NOMO-1 treated with dmso at 0.1 percent for 144 hours (cell line): ENCODE data around the gene KCNN3.
"Not testable (repeated sequence)": the region's sequence is repeated elsewhere in the genome, so short reads cannot be mapped to it uniquely, and the experiment has no call there.

ENCODE experiments used
- DNase-seq: peaks from one replicate; lab custom pipeline; 2025; ENCODE audit not compliant: unreplicated experiment; lab: John Stamatoyannopoulos, UW

KCNN3 gene

DNA sequence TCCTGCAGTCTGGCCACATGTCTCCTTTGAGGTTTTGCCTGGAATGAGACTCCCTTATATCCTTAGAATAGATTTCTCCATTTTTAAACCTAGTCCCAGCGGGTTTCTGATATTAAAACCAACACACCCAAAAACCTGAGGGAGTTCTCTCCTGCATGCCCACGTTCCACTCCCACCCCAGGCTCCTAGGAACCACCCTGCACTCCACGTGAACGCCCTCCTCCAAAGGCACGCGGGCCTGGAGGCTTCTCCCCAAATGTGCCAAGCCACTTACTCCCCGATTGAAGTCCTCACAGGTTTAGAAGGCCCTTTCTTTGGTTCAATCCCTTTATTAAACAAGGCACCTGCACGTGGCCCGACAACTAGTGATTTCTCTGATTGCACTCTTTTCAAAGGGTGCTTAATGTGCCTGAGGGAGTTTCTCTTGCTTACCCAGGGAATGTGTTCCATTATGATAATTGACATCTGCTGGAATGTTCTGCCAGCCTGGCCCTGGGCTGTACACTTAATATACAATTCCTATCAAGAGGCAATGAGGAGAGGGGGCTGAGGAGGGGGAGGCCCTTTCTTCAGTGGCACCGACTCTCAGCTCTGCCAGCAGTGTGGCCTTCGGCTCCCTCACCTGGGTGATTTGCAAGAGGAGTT is 157.8 kb downstream of the KCNN3 start:
- no peak for DNase-seq

DNA sequence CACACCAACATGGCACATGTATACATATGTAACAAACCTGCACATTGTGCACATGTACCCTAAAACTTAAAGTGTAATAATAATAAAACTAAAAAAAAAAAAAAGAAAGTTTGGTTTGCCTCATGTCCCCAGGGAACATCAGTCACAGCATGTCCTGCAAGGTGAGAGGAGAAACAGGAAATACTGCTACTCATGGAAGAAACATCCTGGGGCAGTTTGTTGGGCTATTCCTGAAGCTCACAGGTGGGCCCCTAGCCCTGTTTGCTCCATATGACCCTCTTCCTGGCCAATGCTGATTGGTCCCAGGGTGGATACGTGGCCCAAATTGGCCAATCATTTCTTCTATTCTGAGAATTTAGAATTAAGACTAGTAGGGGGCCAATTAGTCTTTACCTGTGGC is 158.7 kb downstream of the KCNN3 start:
- no peak for DNase-seq

DNA sequence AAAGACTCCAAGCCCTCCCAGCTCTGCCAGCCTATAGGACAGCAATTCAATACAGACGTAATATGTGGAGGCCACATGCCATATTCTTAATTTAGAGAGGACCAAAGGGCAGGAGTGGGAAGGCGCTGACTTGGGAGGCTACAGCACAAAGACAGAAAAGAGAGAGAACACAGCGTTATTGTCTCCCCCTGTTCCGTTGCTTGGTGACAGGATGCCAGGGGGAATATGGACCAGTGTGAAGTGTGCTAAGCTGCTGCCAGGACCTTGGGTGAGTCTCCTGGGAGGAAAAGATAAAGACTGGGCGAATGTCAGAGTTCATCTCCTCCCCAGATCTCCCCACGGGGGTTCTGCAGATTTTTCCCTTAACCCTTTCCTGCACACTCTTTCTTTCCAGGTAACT is 160.0 kb downstream of the KCNN3 start:
- DNase-seq, result no peak

DNA sequence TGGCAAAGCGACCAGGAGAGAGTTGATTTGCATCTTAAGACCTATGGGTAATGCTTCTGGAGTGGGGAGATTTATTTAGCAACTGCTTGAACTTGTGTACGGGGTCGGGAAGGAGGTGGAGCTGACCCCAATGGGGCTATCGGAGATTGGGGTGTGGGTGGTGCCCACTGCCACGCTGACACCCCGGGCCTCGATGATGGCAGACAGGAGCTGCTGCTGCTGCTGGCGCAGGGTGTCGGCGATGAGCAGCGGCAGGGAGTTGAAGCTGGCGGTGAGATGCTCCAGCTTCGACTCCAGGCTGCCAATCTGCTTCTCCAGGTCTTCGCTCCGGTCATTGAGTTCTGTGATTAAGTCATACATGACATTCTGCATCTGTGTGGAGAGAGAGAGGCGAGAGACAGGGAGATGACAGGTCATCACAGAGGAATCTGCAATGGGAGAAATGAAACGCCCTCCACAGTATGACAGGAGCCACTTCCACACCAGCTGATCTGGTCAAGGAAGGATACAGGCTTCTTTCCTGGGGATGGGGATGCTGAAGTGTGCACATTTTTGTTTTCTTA is 162.1 kb downstream of the KCNN3 start:
- no peak for DNase-seq

DNA sequence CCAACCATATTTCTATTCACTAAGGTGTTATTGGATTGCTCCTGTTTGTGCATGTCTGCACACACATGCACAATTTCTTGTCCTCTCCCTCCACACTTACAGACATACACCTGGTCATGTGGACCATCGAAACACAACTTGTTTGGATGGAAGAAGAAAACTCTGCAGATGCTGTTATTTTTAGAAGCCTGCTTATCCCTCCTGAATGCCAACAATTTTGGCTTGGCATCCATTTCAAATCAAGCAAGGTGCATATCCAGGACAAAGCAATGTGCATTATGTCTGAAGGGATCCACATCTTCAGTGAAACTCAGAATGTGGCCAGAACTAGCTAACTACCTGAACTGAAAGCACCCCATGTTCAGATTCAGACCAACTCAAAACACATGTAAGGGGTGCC is 163.2 kb downstream of the KCNN3 start:
- DNase-seq, result no peak

DNA sequence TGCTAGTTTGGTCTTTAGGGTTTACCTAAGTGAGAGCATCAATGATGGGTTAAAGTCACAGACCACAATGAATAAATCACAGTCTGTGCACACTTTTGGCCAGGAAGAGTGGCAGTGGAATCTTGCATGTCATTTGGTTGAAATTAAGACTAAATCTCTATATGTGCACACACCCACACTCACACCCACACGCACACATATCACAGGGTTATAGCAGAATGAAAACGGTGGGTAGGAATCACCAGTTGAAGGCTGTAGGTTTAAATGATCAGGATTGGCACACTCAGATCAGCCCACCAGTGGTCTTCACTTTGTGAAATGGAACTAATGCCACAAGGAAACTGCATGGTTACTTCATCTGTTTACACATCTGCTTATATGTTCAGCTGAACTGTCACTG is 164.5 kb downstream of the KCNN3 start:
- DNase-seq, result no peak

DNA sequence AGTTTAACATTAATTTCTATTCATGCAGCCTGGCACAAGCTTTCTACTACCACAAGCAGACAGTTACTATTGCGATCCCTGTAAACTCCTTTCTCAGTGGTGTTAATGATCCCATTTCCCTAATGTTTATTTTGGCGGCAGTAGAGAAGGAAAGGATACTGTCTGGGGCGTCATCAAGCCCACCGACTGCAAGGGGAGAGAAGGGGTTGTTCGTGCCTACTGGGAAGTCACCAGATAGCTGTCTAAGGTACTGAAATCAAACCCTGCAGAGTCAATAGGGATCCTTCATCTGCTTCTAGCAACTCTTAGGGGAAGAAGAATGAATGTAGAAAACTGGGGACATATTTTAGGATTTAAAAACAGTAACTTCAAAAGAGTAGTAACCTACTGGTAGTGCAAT is 166.9 kb downstream of the KCNN3 start:
- DNase-seq, result no peak

DNA sequence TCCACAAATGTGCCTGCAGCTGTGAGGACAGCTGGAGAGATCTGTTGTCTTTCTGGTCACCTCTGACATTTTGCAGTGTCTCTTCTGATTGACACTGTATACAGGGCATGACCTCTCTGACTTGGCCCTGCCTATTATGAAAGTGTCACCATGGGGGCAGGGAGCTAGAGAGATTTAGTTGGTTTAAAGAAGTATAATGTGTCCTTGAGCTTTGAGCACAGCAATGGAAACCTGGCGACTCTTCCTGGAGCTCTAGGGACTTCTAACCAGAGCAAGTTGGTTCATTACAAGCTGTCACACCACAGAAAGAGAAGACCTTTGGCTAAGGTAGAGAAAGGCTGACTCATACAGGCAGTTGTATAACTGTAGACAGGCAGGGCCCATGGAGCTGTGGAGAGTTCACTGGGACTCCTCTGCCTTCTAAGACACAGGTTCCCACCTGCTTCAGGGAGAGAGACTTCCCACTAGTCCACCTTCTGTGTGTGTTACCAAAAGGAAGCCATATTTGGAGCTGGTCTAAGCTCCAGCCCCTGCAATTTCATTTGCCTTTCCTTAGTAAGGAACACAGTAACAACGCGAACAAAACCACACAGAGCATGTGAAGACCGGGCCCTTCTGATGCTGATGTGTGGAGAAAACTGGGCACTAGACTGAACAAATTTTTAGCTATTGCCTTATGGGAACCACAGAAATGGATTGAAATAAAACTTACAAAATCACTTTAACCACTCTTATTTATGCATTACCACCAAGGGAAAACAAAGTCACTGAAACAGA is 171.6 kb downstream of the KCNN3 start:
- no peak for DNase-seq

DNA sequence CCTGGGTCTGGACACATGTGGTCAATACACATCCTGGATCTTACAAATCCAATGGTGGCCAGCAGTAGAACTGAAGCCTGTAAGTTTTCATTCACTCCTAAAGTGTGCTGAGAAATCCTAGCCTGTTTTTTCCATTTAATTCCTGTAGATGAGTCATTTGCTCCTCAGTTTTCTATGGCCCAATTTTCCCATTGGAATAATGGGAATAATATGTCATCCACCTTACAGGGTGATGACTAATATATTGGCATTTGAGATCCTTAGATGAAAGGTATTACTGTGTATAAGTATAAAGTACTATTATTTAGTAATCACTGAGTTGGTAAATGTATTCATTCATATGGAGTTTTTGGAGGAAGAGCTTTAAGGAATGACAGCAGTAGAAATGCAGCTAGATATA is 172.4 kb downstream of the KCNN3 start:
- no peak for DNase-seq

DNA sequence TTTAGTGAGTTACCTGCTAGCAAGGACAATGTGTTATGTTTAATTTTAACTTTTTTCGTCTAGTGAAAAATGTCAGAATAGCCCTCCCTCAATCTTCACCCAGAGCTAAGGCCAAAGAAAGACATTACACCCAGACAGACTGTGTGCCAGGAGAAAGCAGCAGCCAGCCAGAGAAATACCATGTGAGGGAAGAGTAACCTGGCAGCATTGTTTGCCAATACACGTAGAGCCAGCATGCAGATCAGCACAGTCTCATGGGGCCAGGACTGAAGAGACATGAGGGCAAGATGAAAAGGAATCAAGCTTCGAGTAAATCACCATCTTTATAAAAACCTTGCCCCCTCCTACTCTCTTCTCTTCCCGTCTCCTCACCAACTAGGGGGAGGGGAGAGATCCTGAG is 173.6 kb downstream of the KCNN3 start:
- no peak for DNase-seq

DNA sequence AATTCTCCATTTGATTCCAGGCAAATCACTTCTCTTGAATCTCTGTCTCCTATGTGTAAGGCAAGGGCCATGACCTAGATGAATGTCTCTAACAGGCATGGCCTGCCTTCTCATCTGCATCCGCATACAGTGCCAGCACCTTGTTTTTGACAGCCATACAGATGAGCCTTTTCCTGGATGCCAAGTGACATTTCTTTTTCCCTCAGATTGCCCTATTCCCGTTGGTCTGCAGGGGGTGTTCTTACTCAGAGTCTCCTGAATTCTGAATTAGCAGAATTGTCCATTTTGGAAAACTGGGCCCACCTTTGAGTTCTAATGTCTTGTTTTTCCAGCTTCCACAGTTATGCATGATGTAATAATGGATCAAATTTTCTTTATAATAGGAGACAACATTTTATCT is 174.1 kb downstream of the KCNN3 start:
- DNase-seq, result no peak

DNA sequence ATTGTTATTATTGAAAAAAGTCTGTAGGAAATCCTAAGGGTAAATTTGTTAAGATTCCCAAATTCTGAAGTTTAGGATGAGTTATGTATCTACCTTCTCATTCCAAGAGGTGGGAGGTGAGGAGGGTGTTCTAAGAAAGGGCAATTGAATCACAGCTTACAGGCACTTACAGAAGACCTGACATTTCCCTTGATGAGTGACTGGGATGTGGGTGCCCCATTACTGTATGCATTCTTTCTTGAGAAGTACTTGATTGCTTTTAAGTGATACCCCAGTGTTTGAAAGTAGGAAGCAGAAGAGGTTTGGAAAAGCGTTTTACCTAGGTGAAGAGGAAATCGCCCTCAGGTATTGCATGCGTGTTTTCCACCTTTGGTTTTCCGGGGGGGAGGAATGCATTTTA is 175.1 kb downstream of the KCNN3 start:
- no peak for DNase-seq

DNA sequence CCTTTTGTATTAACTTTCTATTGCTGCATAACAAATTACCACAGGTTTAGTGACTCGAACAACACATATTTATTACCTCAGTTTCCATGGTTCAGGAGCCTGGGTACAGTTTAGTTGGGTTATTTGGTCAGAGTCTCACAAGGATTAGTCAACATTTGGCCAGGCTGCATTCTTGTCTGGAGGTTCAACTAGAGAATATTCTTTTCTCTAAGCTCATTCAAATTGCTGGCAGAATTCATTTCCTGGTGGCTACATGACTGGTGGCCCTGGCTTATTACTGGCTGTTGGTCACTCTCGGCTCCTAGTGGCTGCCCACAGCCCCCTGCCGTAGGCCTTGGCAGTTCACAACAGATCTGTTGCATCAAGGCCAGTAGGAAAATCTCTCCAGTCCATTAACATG is 181.0 kb downstream of the KCNN3 start:
- DNase-seq, result no peak

DNA sequence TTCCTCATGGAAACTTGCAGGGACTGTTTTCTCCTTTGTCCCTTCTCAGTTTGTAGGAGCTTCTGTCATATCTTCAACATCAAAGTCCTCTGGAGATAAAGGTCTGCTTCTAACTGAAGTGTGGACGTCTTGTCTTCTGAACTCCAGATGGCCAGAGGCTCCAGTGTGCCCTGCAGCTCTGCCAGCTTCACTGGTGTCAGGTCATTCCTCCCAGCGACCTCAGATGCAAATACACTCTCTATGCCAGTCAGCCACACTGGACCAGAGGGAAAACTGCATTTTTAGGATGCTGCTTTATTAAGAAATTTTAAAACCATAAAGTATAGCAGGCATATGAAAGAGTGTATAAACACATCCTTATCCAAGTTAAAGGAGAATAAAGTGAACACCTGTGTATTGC is 183.6 kb downstream of the KCNN3 start:
- no peak for DNase-seq

DNA sequence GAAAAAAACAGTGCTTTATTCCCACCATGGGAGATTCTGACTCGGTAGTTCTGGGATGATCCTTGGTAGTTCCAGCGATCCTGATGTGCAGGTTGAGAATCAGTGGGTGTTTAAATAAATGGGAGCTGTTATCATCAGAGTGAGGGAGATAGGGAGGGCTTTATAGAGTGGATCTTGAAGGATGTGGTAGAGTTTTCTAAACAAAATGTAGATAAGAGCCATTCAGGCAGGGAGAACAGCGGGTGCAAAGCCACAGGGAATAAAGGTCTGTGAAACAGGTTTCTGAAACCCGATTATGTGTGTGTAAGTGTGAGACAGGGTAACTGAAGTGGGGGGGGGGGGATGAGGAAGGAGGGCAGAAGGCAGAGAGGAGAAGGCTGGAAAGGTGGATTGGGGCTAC is 186.3 kb downstream of the KCNN3 start:
- DNase-seq, result no peak

DNA sequence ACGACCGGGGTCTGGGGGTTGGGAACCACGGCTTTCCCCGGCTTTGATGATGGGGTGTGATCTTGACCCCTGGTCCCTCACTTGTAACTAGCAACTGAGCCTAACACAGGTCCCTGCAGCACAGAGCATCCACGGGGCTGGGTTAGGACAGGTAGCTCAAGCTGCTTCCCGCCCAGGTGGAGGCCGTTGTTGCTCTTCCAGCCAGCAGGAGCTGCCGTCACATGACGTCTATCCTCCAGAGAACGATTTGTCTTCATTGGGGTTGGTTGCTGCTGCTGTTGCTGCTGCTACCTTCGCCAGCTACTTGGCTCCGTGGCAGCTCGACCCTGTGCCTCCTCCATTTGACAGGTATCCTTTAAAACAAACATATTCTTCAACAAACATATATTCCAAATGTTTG is 187.8 kb downstream of the KCNN3 start:
- DNase-seq, result no peak

DNA sequence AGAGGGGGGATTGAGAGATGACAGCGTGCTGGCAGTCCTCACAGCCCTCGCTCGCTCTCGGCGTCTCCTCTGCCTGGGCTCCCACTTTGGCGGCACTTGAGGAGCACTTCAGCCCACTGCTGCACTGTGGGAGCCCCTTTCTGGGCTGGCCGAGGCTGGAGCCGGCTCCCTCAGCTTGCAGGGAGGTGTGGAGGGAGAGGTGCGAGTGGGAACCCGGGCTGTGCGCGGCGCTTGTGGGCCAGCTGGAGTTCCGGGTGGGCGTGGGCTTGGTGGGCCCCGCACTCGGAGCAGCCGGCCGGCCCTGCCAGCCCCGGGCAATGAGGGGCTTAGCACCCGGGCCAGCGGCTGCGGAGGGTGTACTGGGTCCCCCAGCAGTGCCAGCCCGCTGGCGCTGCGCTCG is 192.2 kb downstream of the KCNN3 start:
- not testable (repeated sequence) for DNase-seq

DNA sequence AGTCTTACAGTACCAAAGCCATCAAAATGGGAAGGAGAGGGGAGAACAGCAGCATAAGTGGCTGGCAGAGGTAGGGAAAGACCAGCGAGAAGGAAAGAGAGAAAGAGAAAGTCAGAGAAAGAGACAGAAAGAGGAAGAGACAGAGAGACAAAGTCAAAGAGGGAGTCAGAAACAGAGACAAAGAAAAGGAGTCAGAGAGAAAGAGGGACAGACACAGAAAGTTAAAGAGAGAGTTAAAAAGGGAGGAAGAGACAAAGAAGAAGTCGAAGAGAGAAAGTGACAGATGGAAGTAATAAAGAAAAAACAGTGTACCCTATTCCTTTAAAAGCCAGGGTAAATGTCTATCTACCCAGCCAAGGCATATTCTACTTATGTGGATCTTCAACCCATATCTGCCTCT is 193.2 kb downstream of the KCNN3 start:
- DNase-seq, result not testable (repeated sequence)

DNA sequence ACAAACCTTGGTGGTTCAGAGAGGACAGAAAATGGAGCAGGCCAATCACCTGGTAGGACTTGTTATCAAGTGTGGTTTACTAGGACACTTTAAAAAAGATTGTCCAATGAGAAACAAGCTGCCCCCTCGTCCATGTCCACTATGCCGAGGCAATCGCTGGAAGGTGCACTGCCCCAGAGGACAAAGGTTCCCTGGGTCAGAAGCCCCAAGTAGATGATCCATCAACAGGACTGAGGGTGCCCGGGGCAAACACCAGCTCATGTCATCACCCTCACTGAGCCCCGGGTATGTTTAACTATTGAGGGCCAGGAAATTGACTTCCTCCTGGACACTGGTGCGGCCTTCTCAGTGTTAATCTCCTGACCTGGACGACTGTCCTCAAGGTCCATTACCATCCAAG is 195.6 kb downstream of the KCNN3 start:
- not testable (repeated sequence) for DNase-seq

DNA sequence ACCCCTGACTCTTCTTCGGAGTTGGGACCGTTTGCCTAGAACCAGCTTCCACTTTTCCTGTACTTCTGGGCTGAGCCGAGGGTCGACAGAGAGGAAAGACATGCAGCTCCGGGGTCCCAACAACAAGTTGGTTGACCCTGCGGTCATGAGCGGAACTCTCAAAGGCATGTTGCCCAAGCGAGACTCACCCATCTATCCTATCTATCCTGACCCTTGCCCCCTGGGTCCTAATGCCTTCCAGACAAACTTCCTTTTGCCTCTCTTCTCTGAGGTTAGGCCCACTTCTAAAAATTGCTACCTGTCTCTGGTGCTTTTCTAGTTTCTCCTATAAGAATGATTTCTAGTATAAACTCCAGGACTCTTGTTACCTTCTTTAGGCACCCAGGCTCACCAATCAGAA is 197.8 kb downstream of the KCNN3 start:
- not testable (repeated sequence) for DNase-seq

DNA sequence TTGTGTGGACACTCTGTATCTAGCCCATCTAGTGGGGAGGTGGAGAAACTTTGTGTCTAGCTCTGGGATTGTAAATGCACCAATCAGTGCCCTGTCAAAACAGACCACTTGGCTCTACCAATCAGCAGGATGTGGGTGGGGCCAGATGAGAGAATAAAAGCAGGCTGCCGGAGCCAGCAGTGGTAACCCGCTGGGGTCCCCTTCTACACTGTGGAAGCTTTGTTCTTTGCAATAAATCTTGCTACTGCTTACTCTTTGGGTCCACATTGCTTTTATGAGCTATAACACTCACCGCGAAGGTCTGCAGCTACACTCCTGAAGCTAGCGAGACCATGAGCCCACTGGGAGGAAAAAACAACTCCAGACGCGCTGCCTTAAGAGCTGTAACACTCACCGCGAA is 198.7 kb downstream of the KCNN3 start:
- DNase-seq, result not testable (repeated sequence)
